Mesenchymal stem cell (in vitro differentiated cells and primary cell): Measurements from ENCODE around the gene TWF2.

Experiments
- DNase-seq: peaks from one replicate; pipeline ENCODE4 v3.0.0-alpha.2; 2013
- H2AFZ ChIP-seq: one replicate; pipeline ENCODE4 v1.6.1; 2013; ENCODE audit warnings: low read depth, mild to moderate bottlenecking, control low read depth, inconsistent platforms, low read length, moderate library complexity
- H2AK5ac ChIP-seq: 2 replicates; pipeline ENCODE4 v1.6.1; 2013; ENCODE audit warnings: low read length, moderate library complexity, mild to moderate bottlenecking, inconsistent platforms; ENCODE audit not compliant: severe bottlenecking
- H2BK120ac ChIP-seq: one replicate; pipeline ENCODE4 v1.6.1; 2013; ENCODE audit warnings: low read depth, mild to moderate bottlenecking, inconsistent platforms, low read length, moderate library complexity
- H2BK12ac ChIP-seq, 2 experiments: one replicate each; pipeline ENCODE4 v1.6.1; 2013; ENCODE audit warnings: inconsistent platforms in 2 of 2, low read length in 2 of 2, mild to moderate bottlenecking in 2 of 2, moderate library complexity in 2 of 2, control low read depth in 1 of 2
- H2BK15ac ChIP-seq: one replicate; pipeline ENCODE4 v1.6.1; 2013; ENCODE audit warnings: mild to moderate bottlenecking, low read depth, inconsistent platforms; ENCODE audit not compliant: poor library complexity, severe bottlenecking
- H2BK5ac ChIP-seq: 2 replicates; pipeline ENCODE4 v1.6.1; 2013; ENCODE audit warnings: low read depth, mild to moderate bottlenecking, low read length, control low read depth, inconsistent platforms; ENCODE audit not compliant: poor library complexity, severe bottlenecking
- H3K14ac ChIP-seq, 2 experiments: one replicate each; pipeline ENCODE4 v1.6.1; 2013; ENCODE audit warnings: inconsistent platforms in 2 of 2, low read length in 2 of 2, control low read depth in 1 of 2, mild to moderate bottlenecking in 1 of 2, moderate library complexity in 1 of 2
- H3K18ac ChIP-seq, 2 experiments: one replicate each; pipeline ENCODE4 v1.6.1; 2013; ENCODE audit warnings: inconsistent platforms in 2 of 2, low read length in 2 of 2, control low read depth in 1 of 2, low read depth in 1 of 2, mild to moderate bottlenecking in 1 of 2
- H3K23ac ChIP-seq, 2 experiments: one replicate each; pipeline ENCODE4 v1.6.1; 2013; ENCODE audit warnings: inconsistent platforms in 2 of 2, low read length in 2 of 2, mild to moderate bottlenecking in 2 of 2, moderate library complexity in 2 of 2, control low read depth in 1 of 2
- H3K27ac ChIP-seq: 2 replicates; pipeline ENCODE4 v1.5.1; 2013; ENCODE audit warnings: mild to moderate bottlenecking, moderate library complexity, low read length, control low read depth, inconsistent platforms; ENCODE audit not compliant: poor library complexity, severe bottlenecking
- H3K27me3 ChIP-seq, 2 experiments: 2 replicates each; pipeline versions ENCODE4 v1.6.1 to v1.7.0; 2013; ENCODE audit warnings: low read length in 2 of 2, mild to moderate bottlenecking in 2 of 2, moderate library complexity in 2 of 2, control low read depth in 1 of 2, inconsistent platforms in 1 of 2; ENCODE audit not compliant: control insufficient read depth in 1 of 2, insufficient read depth in 1 of 2
- H3K36me3 ChIP-seq, 2 experiments: 2 replicates each; pipeline versions ENCODE4 v1.6.1 to v1.7.0; 2013; ENCODE audit warnings: low read length in 2 of 2, control low read depth in 1 of 2, inconsistent platforms in 1 of 2, low read depth in 1 of 2, mild to moderate bottlenecking in 1 of 2; ENCODE audit not compliant: insufficient read depth in 2 of 2, control insufficient read depth in 1 of 2
- H3K4ac ChIP-seq, 2 experiments: one replicate each; pipeline ENCODE4 v1.6.1; 2013; ENCODE audit warnings: inconsistent platforms in 2 of 2, low read length in 2 of 2, mild to moderate bottlenecking in 2 of 2, moderate library complexity in 2 of 2, control low read depth in 1 of 2, low read depth in 1 of 2
- H3K4me1 ChIP-seq: 2 replicates; pipeline ENCODE4 v1.6.1; 2013; ENCODE audit warnings: low read depth, low read length, control low read depth; ENCODE audit not compliant: control insufficient read depth, insufficient read depth
- H3K4me2 ChIP-seq: 2 replicates; pipeline ENCODE4 v1.6.1; 2013; ENCODE audit warnings: low read length, mild to moderate bottlenecking, inconsistent platforms; ENCODE audit not compliant: poor library complexity, severe bottlenecking
- H3K4me3 ChIP-seq, 2 experiments: 2 replicates each; pipeline versions ENCODE4 v1.5.1 to v1.7.0; 2013; ENCODE audit warnings: low read length in 2 of 2, mild to moderate bottlenecking in 2 of 2, control low read depth in 1 of 2, low read depth in 1 of 2; ENCODE audit not compliant: insufficient read depth in 1 of 2
- H3K79me1 ChIP-seq: replicated peaks from 2 replicates; pipeline ENCODE4 v1.6.1; 2013; ENCODE audit warnings: mild to moderate bottlenecking, control low read depth, low read length, inconsistent platforms; ENCODE audit not compliant: poor library complexity, severe bottlenecking
- H3K9ac ChIP-seq: 2 replicates; pipeline ENCODE4 v1.7.0; 2013; ENCODE audit warnings: mild to moderate bottlenecking, low read length, moderate library complexity
- H3K9me3 ChIP-seq: 2 replicates; pipeline ENCODE4 v1.7.0; 2013; ENCODE audit warnings: mild to moderate bottlenecking, low read length; ENCODE audit not compliant: control insufficient read depth
- H4K8ac ChIP-seq: one replicate; pipeline ENCODE4 v1.6.1; 2013; ENCODE audit warnings: inconsistent platforms, mild to moderate bottlenecking, low read length, moderate library complexity
- H4K91ac ChIP-seq: one replicate; pipeline ENCODE4 v1.6.1; 2013; ENCODE audit warnings: mild to moderate bottlenecking, low read length, inconsistent platforms
- WGBS: methylation state at CpG from one replicate; pipeline ENCODE4 v1.1.7; 2013; ENCODE audit warnings: mixed read lengths; 5-methylcytosine and 5-hydroxymethylcytosine counted together

Gene TWF2

DNA sequence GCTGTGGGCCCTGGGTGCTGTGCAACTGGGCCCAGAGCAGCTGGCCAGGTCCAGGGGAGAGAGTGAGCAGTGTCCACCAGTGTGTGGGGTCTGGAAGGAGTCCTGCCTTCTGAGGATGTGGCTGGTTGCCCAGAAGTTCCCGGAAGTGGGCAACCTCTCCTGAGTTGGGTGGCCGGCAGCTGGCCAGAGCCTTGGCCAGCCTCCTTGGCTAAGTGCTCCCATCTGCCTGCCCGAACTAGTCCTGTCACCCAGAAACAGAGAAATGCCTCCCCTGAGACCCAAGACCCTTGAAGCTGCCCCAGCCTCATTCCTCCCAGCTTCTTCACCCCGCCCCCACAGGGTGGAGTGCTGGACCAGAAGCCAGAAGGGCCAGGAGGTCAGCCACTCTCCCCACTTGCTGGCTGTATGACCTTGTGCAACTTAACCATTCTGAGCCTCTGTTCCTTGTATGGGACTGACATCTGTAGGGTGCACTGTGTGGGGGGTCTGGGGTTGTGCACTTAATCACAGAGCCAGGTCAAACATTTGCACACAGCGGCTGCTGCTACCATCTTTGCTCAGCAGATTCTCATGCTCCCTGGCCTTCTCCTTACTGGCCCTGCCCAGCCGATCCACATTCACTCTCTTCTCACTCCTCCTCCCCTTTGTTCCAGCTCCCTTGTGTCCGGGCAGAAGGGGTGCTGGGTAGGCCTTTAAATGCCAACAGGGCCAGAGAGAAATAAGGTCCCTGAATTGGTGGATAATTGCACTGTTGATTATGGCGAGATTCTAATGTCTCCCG is 48.5 kb downstream of the TWF2 start:
- H3K9ac ChIP-seq = no peak overlapping the region
- peak overlapping the region; percentile 91 for H4K91ac ChIP-seq
- no peaks in the 10 kb centered on the region for H3K27me3 ChIP-seq
- no peak overlapping the region for H3K27ac ChIP-seq
- no peaks in the 10 kb centered on the region for H3K9me3 ChIP-seq
- peaks cover 7% of the 10 kb centered on the region for H3K4me1 ChIP-seq
- H2BK5ac ChIP-seq = no peak overlapping the region
- WGBS = 68% methylated on average over 8 of the region's 9 CpGs
- peak overlapping the region in 1 of 2 experiments; percentile 58 for H3K14ac ChIP-seq
- H2BK120ac ChIP-seq = peak overlapping the region; percentile 24
- peaks cover 0 to 2% of the 10 kb centered on the region in 2 experiments for H3K36me3 ChIP-seq
- H2AFZ ChIP-seq = peak overlapping the region; percentile 10
- no peak overlapping the region for H3K4ac ChIP-seq
- H3K23ac ChIP-seq = no peak overlapping the region
- H4K8ac ChIP-seq = peak overlapping the region; percentile 79
- DNase-seq = peak; percentile 20
- H2BK15ac ChIP-seq = no peak overlapping the region
- peak overlapping the region; percentile 40 to 79 for H3K18ac ChIP-seq
- no peaks in the 10 kb centered on the region for H3K79me1 ChIP-seq
- no peak overlapping the region for H2AK5ac ChIP-seq
- no peak overlapping the region for H3K4me3 ChIP-seq
- H3K4me2 ChIP-seq = no peak overlapping the region
- peak overlapping the region in 1 of 2 experiments; percentile 88 for H2BK12ac ChIP-seq

DNA sequence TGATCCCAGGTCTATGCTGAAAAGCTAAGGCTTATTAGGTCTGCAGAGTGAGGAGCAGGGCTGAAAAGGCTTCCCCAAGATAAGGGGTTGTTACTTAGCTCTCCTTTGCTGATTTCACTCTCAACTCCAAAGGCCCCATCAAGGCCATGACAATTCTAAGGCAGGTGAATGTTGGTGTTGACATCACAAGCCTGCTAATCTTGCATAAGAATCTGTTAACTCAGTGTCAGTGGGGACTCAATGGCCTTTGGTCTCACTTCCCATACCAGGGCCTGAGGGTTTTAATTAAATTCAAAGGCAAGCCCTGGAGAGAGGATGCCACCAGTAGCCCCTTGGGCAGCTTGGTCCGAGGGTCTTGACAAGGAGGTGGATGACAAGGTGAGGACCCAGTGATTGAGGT is 50.4 kb downstream of the TWF2 start:
- Histone ChIP-seq H2AK5ac (no peak overlapping the region), H3K4ac (no peak overlapping the region), H3K4me3 (no peak overlapping the region), H3K23ac (no peak overlapping the region), H2BK120ac (no peak overlapping the region), H3K36me3 (peaks cover 0 to 2% of the 10 kb centered on the region in 2 experiments), H3K4me1 (peaks cover 7% of the 10 kb centered on the region), H3K9me3 (no peaks in the 10 kb centered on the region), H2BK5ac (no peak overlapping the region), H2BK12ac (no peak overlapping the region), H4K91ac (no peak overlapping the region), H3K27me3 (no peaks in the 10 kb centered on the region), H3K27ac (no peak overlapping the region), H2AFZ (no peak overlapping the region), H4K8ac (no peak overlapping the region), H3K9ac (no peak overlapping the region), H3K18ac (no peak overlapping the region), H3K4me2 (no peak overlapping the region), H3K79me1 (no peaks in the 10 kb centered on the region), H2BK15ac (no peak overlapping the region), H3K14ac (no peak overlapping the region)
- DNase-seq = no peak
- WGBS = 90% methylated on average over 1 of the region's 1 CpG

DNA sequence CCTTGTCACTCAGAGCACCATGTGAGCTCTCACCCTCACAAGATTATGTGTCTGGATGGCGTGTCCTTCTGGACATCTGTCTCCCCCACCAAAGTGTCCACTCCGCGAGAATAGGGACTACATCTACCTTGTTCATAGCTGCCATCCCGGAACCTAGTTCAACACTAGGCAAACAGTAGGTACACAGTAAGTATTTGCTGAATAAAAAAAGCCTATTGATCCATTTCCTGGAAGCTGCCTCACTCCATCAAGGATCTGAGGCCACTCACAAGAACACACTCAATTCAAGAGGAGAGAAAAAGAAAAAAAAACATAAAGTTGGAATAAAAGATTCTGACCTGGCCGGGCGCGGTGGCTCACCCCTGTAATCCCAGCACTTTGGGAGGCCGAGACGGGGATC is 52.2 kb downstream of the TWF2 start:
- no peak overlapping the region for H2BK5ac ChIP-seq
- H3K4me2 ChIP-seq = no peak overlapping the region
- no peaks in the 10 kb centered on the region for H3K27me3 ChIP-seq
- H3K23ac ChIP-seq = no peak overlapping the region
- no peak overlapping the region for H2BK15ac ChIP-seq
- H3K4me3 ChIP-seq = no peak overlapping the region
- H4K91ac ChIP-seq = no peak overlapping the region
- no peak overlapping the region for H2BK120ac ChIP-seq
- peak overlapping the region in 1 of 2 experiments; percentile 18 for H2BK12ac ChIP-seq
- no peak overlapping the region for H3K18ac ChIP-seq
- DNase-seq = no peak
- H3K27ac ChIP-seq = no peak overlapping the region
- peaks cover under 1% of the 10 kb centered on the region for H3K4me1 ChIP-seq
- no peak overlapping the region for H3K9ac ChIP-seq
- 86% methylated on average over 9 of the region's 9 CpGs for whole genome bisulfite sequencing
- no peak overlapping the region for H3K14ac ChIP-seq
- H4K8ac ChIP-seq = no peak overlapping the region
- H2AK5ac ChIP-seq = no peak overlapping the region
- no peak overlapping the region for H2AFZ ChIP-seq
- H3K36me3 ChIP-seq = no peaks in the 10 kb centered on the region
- no peaks in the 10 kb centered on the region for H3K79me1 ChIP-seq
- no peaks in the 10 kb centered on the region for H3K9me3 ChIP-seq
- H3K4ac ChIP-seq = no peak overlapping the region

DNA sequence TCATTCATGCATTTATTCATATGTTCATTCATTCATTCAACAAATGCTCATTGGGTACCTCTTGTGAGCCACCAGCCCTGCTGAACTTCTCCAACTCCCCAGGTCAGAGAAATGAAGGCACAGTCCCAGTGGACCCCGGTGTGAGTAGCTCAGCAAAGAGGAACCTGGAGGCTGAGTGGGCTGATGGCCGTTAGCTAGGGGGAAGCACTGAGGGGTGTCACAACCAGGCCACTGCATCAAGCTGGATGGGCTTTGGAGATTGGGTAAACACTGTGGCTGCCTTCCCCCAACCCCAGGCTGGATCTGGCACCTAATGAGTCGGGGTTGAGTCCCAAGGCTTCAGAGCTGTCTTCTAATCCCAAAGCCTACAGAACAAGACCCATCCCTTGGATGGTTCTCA is 53.1 kb downstream of the TWF2 start:
- no peak for DNase-seq
- Histone ChIP-seq H3K27me3 (no peaks in the 10 kb centered on the region), H2AK5ac (no peak overlapping the region), H3K9ac (no peak overlapping the region), H3K4me1 (peaks cover 3% of the 10 kb centered on the region), H3K23ac (no peak overlapping the region), H3K4ac (no peak overlapping the region), H3K79me1 (no peaks in the 10 kb centered on the region), H2BK15ac (no peak overlapping the region), H3K4me2 (no peak overlapping the region), H2AFZ (no peak overlapping the region), H2BK12ac (no peak overlapping the region), H3K4me3 (no peak overlapping the region), H3K14ac (no peak overlapping the region), H3K27ac (no peak overlapping the region), H4K91ac (no peak overlapping the region), H2BK120ac (no peak overlapping the region), H2BK5ac (no peak overlapping the region), H3K36me3 (no peaks in the 10 kb centered on the region), H3K18ac (no peak overlapping the region), H3K9me3 (no peaks in the 10 kb centered on the region), H4K8ac (peak overlapping the region; percentile 40)
- WGBS = 82% methylated on average over 3 of the region's 3 CpGs
